K562 (cell line): Measurements from ENCODE around the gene CZIB. TPM values are rescaled to one million over a fixed set of nuclear protein-coding genes. Genes with fewer than 3 reads are reported as not detected.

Experiments
- ATAC-seq: fragments of 200-7000 bp; cut with Tn5 transposase; 3 replicates; pipeline ENCODE4 v1.9.1; 2020; ENCODE audit warnings: moderate library complexity
- BruUV-seq: library from RNA; stranded (reverse); fragments of 400-500 nt; replicated peaks from 2 replicates; lab custom pipeline; 2021; lab: Mats Ljungman, UMichigan
- CTCF ChIA-PET: fragments of 300-600 bp; formaldehyde crosslinking; extraction: SDS; loops from one replicate; lab custom pipeline; 2021; ENCODE audit warnings: low intra/inter-chr PET ratio; lab: Yijun Ruan, JAX
- POLR2A ChIA-PET: fragments of 300-600, 350-650 bp; sonication (Branson Sonifier 250); formaldehyde crosslinking; extraction: SDS; loops from one replicate; lab custom pipeline; 2021; ENCODE audit warnings: antibody characterized with exemption, inconsistent platforms; lab: Yijun Ruan, JAX
- DNase-seq, 4 experiments: peaks; one replicate each; pipeline versions ENCODE4 v3.0.0 to v3.0.0-alpha.2; 2011 to 2018; ENCODE audit warnings: low spot score in 3 of 4, mixed read lengths in 3 of 4; ENCODE audit errors: extremely low read depth in 1 of 4
- FAIRE-seq: peaks from 2 replicates; lab custom pipeline; 2011; peaks lifted over from hg19 to GRCh38; lab: Jason Lieb, UNC
- H2AFZ ChIP-seq: 2 replicates; pipeline ENCODE4 v1.6.0; 2011; ENCODE audit warnings: low read depth, low read length, control low read depth, inconsistent platforms
- H3K27ac ChIP-seq: fragments of 200-600 bp; 3 replicates; pipeline ENCODE4 v1.8.0; 2011; ENCODE audit warnings: low read depth, mild to moderate bottlenecking, control low read depth, inconsistent platforms, low read length, moderate library complexity, mixed read lengths; ENCODE audit errors: extremely low read depth
- H3K27me3 ChIP-seq, 2 experiments: fragments of 300-600 bp in 1 of 2; 2 replicates in 1 of 2; 3 replicates in 1 of 2; pipeline versions ENCODE4 v1.6.0 to v1.8.0; 2011; ENCODE audit warnings: inconsistent platforms in 2 of 2, low read length in 2 of 2, mild to moderate bottlenecking in 1 of 2, mixed read lengths in 1 of 2, moderate library complexity in 1 of 2; ENCODE audit not compliant: control insufficient read depth in 2 of 2, insufficient read depth in 2 of 2
- H3K36me3 ChIP-seq: fragments of 300-600 bp; 3 replicates; pipeline ENCODE4 v1.8.0; 2011; ENCODE audit warnings: mild to moderate bottlenecking, low read length, inconsistent platforms; ENCODE audit not compliant: control insufficient read depth, insufficient read depth
- H3K4me1 ChIP-seq, 2 experiments: fragments of 200-600 bp in 1 of 2; replicated peaks in 1 of 2; 2 replicates in 1 of 2; 3 replicates in 1 of 2; pipeline versions ENCODE4 v1.5.1 to v1.8.0; 2011; ENCODE audit warnings: inconsistent platforms in 2 of 2, low read length in 2 of 2, mild to moderate bottlenecking in 1 of 2, mixed read lengths in 1 of 2, moderate library complexity in 1 of 2; ENCODE audit not compliant: control insufficient read depth in 2 of 2, insufficient read depth in 2 of 2
- H3K4me2 ChIP-seq: 2 replicates; pipeline ENCODE4 v1.6.1; 2011; ENCODE audit warnings: low read length, control low read depth, inconsistent platforms, mixed read lengths; ENCODE audit not compliant: insufficient read depth
- H3K4me3 ChIP-seq: fragments of 200-600 bp; sonication (generic), shearing (Covaris generic); 2 replicates; pipeline ENCODE4 v1.5.1; 2016; ENCODE audit warnings: control low read depth, inconsistent platforms
- H3K79me2 ChIP-seq: fragments of 200-600 bp; 3 replicates; pipeline ENCODE4 v1.8.0; 2011; ENCODE audit warnings: low read length, inconsistent platforms; ENCODE audit not compliant: control insufficient read depth, insufficient read depth
- H3K9ac ChIP-seq, 2 experiments: 2 replicates each; pipeline versions ENCODE4 v1.6.0 to v1.6.1; 2011; ENCODE audit warnings: low read depth in 2 of 2, low read length in 2 of 2, control low read depth in 1 of 2, inconsistent platforms in 1 of 2, mild to moderate bottlenecking in 1 of 2, mixed read lengths in 1 of 2; ENCODE audit not compliant: insufficient read depth in 1 of 2
- H3K9me1 ChIP-seq: one replicate; pipeline ENCODE4 v1.6.0; 2011; ENCODE audit warnings: inconsistent platforms, mild to moderate bottlenecking, low read length, moderate library complexity; ENCODE audit not compliant: control insufficient read depth, insufficient read depth
- H3K9me3 ChIP-seq: replicated peaks from 2 replicates; pipeline ENCODE4 v1.5.1; 2011; ENCODE audit warnings: low read depth, low read length, inconsistent platforms; ENCODE audit not compliant: control insufficient read depth, insufficient read depth
- H4K20me1 ChIP-seq: replicated peaks from 2 replicates; pipeline ENCODE4 v1.6.1; 2011; ENCODE audit warnings: low read length, inconsistent platforms, mixed read lengths; ENCODE audit not compliant: control insufficient read depth, insufficient read depth
- KLF10 ChIP-seq: fragments of 250-450 bp; sonication (Bioruptor Pico); IDR thresholded peaks from 2 replicates; pipeline ENCODE4 v1.6.1; 2021; ENCODE audit warnings: matching md5 sums
- NCOA6 ChIP-seq: fragments of 450-650 bp; IDR thresholded peaks from 2 replicates; pipeline ENCODE4 v1.6.1; 2017; ENCODE audit warnings: mild to moderate bottlenecking
- RAD21 ChIP-seq, 2 experiments: fragments of 250-450 bp in 1 of 2; fragments of 450-650 bp in 1 of 2; sonication (Bioruptor Pico) in 1 of 2; formaldehyde crosslinking in 1 of 2; IDR thresholded peaks in 1 of 2; conservative IDR thresholded peaks in 1 of 2; 2 replicates each; pipeline versions ENCODE4 v1.4.0 to v1.8.0; 2020 to 2022; ENCODE audit warnings: mild to moderate bottlenecking in 2 of 2, moderate library complexity in 1 of 2
- SMAD3 ChIP-seq: fragments of 450-650 bp; formaldehyde crosslinking; conservative IDR thresholded peaks from 2 replicates; pipeline ENCODE4 v1.4.0; 2020; ENCODE audit warnings: mild to moderate bottlenecking
- SMC3 ChIP-seq: conservative IDR thresholded peaks from 2 replicates; pipeline ENCODE4 v1.6.1; 2011; ENCODE audit warnings: low read depth, low read length, improper control_type of control experiment; ENCODE audit not compliant: insufficient read depth
- TAF7 ChIP-seq: fragments of 450-650 bp; IDR thresholded peaks from 2 replicates; pipeline ENCODE4 v1.6.1; 2016; ENCODE audit warnings: missing genetic modification characterization, missing compliant biosample characterization
- TSC22D4 ChIP-seq: fragments of 450-650 bp; IDR thresholded peaks from 2 replicates; pipeline ENCODE4 v1.6.1; 2016; ENCODE audit warnings: missing genetic modification characterization, missing biosample characterization, control low read depth
- ZC3H8 ChIP-seq: fragments of 450-650 bp; IDR thresholded peaks from 2 replicates; pipeline ENCODE4 v1.6.1; 2017
- ZNF316 ChIP-seq: fragments of 450-650 bp; IDR thresholded peaks from 2 replicates; pipeline ENCODE4 v1.6.1; 2016
- in situ Hi-C: fragments of 300-500 bp; cut with MboI; formaldehyde crosslinking; loops from 4 replicates; pipeline ENCODE4 v1.15.0; 2018; ENCODE audit warnings: inconsistent platforms, mixed read lengths
- intact Hi-C: fragments of 100-400 bp; cut with micrococcal nuclease; formaldehyde crosslinking; loops from 2 replicates; pipeline ENCODE4 v1.14.2; 2022
- polyA plus RNA-seq, 8 experiments: library from polyadenylated mRNA; depleted of rRNA in 4 of 8; stranded (reverse) in 5 of 8; unstranded in 3 of 8; fragments of >200 nt; fragmentation: Nextera tagmentation in 2 of 8; fragmentation: Illumina TruSeq in 1 of 8; extraction: Ambion mirVana in 2 of 8; extraction: Trizol in 1 of 8; gene quantifications; 2 replicates each; pipeline versions ENCODE4 v1.2.1 to v1.2.3, GENCODE V29; 2011 to 2014; ENCODE audit warnings: inconsistent platforms in 1 of 8, missing spikeins in 1 of 8
- total RNA-seq, 7 experiments: library from RNA; depleted of rRNA in 6 of 7; stranded (reverse); fragments of >200 nt in 6 of 7; fragmentation: Illumina TruSeq in 2 of 7; extraction: Trizol in 2 of 7; gene quantifications; 2 replicates each; pipeline versions ENCODE4 v1.2.1 to v1.2.3, GENCODE V29; 2011 to 2021; ENCODE audit warnings: low replicate concordance in 1 of 7
- TF ChIP-seq, protein P1 (sequence below): sonication (generic); formaldehyde crosslinking; IDR thresholded peaks from 2 replicates; pipeline ENCODE4 v1.8.0; 2022; ENCODE audit warnings: mild to moderate bottlenecking, missing genetic modification reagents, borderline replicate concordance
- TF ChIP-seq, protein P2 (sequence below), 3 experiments: IDR thresholded peaks in 2 of 3; conservative IDR thresholded peaks in 1 of 3; 2 replicates each; pipeline ENCODE4 v1.5.1; 2011 to 2012; ENCODE audit warnings: low read length in 3 of 3, mild to moderate bottlenecking in 3 of 3, control low read depth in 2 of 3, improper control_type of control experiment in 1 of 3, inconsistent platforms in 1 of 3, low read depth in 1 of 3, mixed read lengths in 1 of 3, moderate library complexity in 1 of 3; ENCODE audit not compliant: insufficient read depth in 2 of 3

CZIB gene
- total and polyA plus RNA-seq, 9 of the 15 experiments (the other 6 are each of a cell fraction or from before 2014, with no cell fraction given): 52.6 to 111 (median 80.0) TPM

DNA sequence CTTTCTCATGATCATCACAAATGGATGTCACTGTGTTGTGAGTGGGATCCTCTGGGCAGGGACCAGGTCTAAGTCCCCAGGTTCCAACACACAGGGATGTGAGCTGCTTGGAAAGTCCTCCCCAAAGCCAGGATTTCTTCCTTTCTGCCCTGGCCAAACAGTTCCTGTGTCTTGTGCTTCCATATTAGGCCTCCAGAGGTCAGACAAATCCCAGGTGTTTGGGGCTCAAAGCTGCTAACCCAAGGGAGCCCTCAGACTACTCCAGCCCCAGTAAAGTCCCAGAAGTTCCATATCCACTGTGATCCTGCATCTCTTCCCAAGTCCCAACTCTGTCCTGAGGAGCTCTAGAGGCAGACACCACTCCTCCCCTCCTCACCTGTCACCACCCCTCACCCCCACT, 45.6 kb upstream of the CZIB start:
- intact Hi-C loops: no loop called here
- H3K9ac ChIP-seq: no peak overlapping the region
- peaks cover 95% of the 10 kb centered on the region for H3K36me3 ChIP-seq
- no TSS peak for BruUV-seq
- H3K27ac ChIP-seq: no peak overlapping the region
- no peak overlapping the region for H3K4me2 ChIP-seq
- H4K20me1 ChIP-seq: no peaks in the 10 kb centered on the region; the same call in 1 of the 2 replicates
- H3K79me2 ChIP-seq: no peaks in the 10 kb centered on the region
- no peaks in the 10 kb centered on the region for H3K27me3 ChIP-seq
- ATAC-seq: peak; percentile 73
- no peak overlapping the region for H3K4me3 ChIP-seq
- H3K9me1 ChIP-seq: no peaks in the 10 kb centered on the region
- POLR2A ChIA-PET: interaction anchor here (0.6 kb wide), 2 partner anchors 81 to 176 kb away, joined by 3 read pairs; no protein-coding TSS in a partner anchor
- DNase-seq: peak in 3 of 4 experiments; percentile 23 to 35 (median 33)
- H3K4me1 ChIP-seq: no peaks in the 10 kb centered on the region
- no peak overlapping the region for H2AFZ ChIP-seq
- peak; percentile 32 for FAIRE-seq
- H3K9me3 ChIP-seq: no peaks in the 10 kb centered on the region
- in situ Hi-C loops: no loop called here
- CTCF ChIA-PET: interaction anchor here (0.9 kb wide), 1 partner anchor 127 kb away, joined by 6 read pairs; no protein-coding TSS in a partner anchor
- TF ChIP-seq TAF7 (tag): no peak
- TF ChIP-seq, protein P1, sequence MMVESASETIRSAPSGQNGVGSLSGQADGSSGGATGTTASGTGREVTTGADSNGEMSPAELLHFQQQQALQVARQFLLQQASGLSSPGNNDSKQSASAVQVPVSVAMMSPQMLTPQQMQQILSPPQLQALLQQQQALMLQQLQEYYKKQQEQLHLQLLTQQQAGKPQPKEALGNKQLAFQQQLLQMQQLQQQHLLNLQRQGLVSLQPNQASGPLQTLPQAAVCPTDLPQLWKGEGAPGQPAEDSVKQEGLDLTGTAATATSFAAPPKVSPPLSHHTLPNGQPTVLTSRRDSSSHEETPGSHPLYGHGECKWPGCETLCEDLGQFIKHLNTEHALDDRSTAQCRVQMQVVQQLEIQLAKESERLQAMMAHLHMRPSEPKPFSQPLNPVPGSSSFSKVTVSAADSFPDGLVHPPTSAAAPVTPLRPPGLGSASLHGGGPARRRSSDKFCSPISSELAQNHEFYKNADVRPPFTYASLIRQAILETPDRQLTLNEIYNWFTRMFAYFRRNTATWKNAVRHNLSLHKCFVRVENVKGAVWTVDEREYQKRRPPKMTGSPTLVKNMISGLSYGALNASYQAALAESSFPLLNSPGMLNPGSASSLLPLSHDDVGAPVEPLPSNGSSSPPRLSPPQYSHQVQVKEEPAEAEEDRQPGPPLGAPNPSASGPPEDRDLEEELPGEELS (CRISPR knock-in tag): no peak
- no peak for TF ChIP-seq SMAD3 (CRISPR knock-in tag)
- TF ChIP-seq TSC22D4 (tag): no peak
- TF ChIP-seq RAD21 (CRISPR knock-in tag; conservative IDR thresholded peaks at IDR 0.05 in 1 of 2, IDR thresholded peaks at IDR 0.05 in 1 of 2): peak in 1 of 2 experiments; percentile 63; a peak in 2 of 4 replicates
- no peak for TF ChIP-seq ZNF316
- TF ChIP-seq SMC3: 0 out of 2 replicates have a peak, but pooled peaks have one; percentile 21
- TF ChIP-seq, protein P2, sequence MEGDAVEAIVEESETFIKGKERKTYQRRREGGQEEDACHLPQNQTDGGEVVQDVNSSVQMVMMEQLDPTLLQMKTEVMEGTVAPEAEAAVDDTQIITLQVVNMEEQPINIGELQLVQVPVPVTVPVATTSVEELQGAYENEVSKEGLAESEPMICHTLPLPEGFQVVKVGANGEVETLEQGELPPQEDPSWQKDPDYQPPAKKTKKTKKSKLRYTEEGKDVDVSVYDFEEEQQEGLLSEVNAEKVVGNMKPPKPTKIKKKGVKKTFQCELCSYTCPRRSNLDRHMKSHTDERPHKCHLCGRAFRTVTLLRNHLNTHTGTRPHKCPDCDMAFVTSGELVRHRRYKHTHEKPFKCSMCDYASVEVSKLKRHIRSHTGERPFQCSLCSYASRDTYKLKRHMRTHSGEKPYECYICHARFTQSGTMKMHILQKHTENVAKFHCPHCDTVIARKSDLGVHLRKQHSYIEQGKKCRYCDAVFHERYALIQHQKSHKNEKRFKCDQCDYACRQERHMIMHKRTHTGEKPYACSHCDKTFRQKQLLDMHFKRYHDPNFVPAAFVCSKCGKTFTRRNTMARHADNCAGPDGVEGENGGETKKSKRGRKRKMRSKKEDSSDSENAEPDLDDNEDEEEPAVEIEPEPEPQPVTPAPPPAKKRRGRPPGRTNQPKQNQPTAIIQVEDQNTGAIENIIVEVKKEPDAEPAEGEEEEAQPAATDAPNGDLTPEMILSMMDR (IDR thresholded peaks at IDR 0.05 in 2 of 3, conservative IDR thresholded peaks at IDR 0.05 in 1 of 3; ENCODE audit: insufficient read depth in 2 of 3, low read depth in 1 of 3, low read length in 3 of 3): peak; percentile 45 to 55 (median 55)
- no peak for TF ChIP-seq ZC3H8
- TF ChIP-seq NCOA6: no peak
- no peak for TF ChIP-seq KLF10
